ENCODE data around the gene DPM2. TPM values are rescaled to one million over a fixed set of nuclear protein-coding genes. Genes with fewer than 3 reads are reported as not detected.

Gene DPM2
- total and polyA plus RNA-seq, 2 experiments from 2014 or later: 36.6 to 92.4 TPM

- H2AFZ ChIP-seq: no peak overlapping the region
- H4K20me1 ChIP-seq (replicated peaks; ENCODE audit: insufficient read depth): 0 out of 2 replicates have a peak, but pooled peaks cover under 1% of the 10 kb centered on the region
- H3K27me3 ChIP-seq (ENCODE audit: insufficient read depth): no peaks in the 10 kb centered on the region
- no peak overlapping the region for H3K27ac ChIP-seq (ENCODE audit: low read depth)
- no peaks in the 10 kb centered on the region for H3K36me3 ChIP-seq (ENCODE audit: insufficient read depth)
- H3K4me3 ChIP-seq: no peak overlapping the region
- TF ChIP-seq CTCF (conservative IDR thresholded peaks at IDR 0.05; ENCODE audit: low read depth in 2 of 2) (no peak), CREB1 (CRISPR knock-in tag; IDR thresholded peaks at IDR 0.05; ENCODE audit: low read depth) (no peak), EZH2phosphoT487 (IDR thresholded peaks at IDR 0.05; ENCODE audit: unreplicated experiment) (no peak), ZNF114 (CRISPR knock-in tag; IDR thresholded peaks at IDR 0.05) (no peak), EZH2 (IDR thresholded peaks at IDR 0.05; ENCODE audit: low read depth, unreplicated experiment) (no peak), POLR2AphosphoS5 (IDR thresholded peaks at IDR 0.05; ENCODE audit: low read depth) (no peak), ZNF331 (CRISPR knock-in tag; IDR thresholded peaks at IDR 0.05; ENCODE audit: low read depth) (no peak), STAT1 (IDR thresholded peaks at IDR 0.05; ENCODE audit: unreplicated experiment) (no peak)
- no peaks in the 10 kb centered on the region; the same call in 2 of the 3 replicates for H3K9me3 Mint-ChIP-seq
- H3K9me2 ChIP-seq (ENCODE audit: insufficient read depth): no peaks in the 10 kb centered on the region
- H3F3A ChIP-seq (replicated peaks; ENCODE audit: low read depth): 0 out of 2 replicates have a peak, but pooled peaks cover 13% of the 10 kb centered on the region
- peak; percentile 15 for ATAC-seq
- peaks cover 19% of the 10 kb centered on the region for H3K4me1 Mint-ChIP-seq
- H3K4me1 ChIP-seq (ENCODE audit: insufficient read depth): peaks cover 21% of the 10 kb centered on the region
- no peak overlapping the region for H3K4me3 Mint-ChIP-seq
- H3K27me3 Mint-ChIP-seq (ENCODE audit: insufficient read depth, low read depth, poor library complexity): peaks cover 11% of the 10 kb centered on the region
- no peak overlapping the region for H3K27ac Mint-ChIP-seq
- H3K79me2 ChIP-seq (replicated peaks; ENCODE audit: insufficient read depth): no peaks in the 10 kb centered on the region
- DNase-seq (ENCODE audit: low spot score): no peak
- H3K36me3 Mint-ChIP-seq (ENCODE audit: low read depth): peaks cover 3% of the 10 kb centered on the region; the same call in 1 of the 3 replicates
- H3K4me2 ChIP-seq: no peak overlapping the region
Observed at GRCh38 chr9:127905788-127906191, 31.9 kb downstream of the DPM2 start.

- TF ChIP-seq, protein P1, sequence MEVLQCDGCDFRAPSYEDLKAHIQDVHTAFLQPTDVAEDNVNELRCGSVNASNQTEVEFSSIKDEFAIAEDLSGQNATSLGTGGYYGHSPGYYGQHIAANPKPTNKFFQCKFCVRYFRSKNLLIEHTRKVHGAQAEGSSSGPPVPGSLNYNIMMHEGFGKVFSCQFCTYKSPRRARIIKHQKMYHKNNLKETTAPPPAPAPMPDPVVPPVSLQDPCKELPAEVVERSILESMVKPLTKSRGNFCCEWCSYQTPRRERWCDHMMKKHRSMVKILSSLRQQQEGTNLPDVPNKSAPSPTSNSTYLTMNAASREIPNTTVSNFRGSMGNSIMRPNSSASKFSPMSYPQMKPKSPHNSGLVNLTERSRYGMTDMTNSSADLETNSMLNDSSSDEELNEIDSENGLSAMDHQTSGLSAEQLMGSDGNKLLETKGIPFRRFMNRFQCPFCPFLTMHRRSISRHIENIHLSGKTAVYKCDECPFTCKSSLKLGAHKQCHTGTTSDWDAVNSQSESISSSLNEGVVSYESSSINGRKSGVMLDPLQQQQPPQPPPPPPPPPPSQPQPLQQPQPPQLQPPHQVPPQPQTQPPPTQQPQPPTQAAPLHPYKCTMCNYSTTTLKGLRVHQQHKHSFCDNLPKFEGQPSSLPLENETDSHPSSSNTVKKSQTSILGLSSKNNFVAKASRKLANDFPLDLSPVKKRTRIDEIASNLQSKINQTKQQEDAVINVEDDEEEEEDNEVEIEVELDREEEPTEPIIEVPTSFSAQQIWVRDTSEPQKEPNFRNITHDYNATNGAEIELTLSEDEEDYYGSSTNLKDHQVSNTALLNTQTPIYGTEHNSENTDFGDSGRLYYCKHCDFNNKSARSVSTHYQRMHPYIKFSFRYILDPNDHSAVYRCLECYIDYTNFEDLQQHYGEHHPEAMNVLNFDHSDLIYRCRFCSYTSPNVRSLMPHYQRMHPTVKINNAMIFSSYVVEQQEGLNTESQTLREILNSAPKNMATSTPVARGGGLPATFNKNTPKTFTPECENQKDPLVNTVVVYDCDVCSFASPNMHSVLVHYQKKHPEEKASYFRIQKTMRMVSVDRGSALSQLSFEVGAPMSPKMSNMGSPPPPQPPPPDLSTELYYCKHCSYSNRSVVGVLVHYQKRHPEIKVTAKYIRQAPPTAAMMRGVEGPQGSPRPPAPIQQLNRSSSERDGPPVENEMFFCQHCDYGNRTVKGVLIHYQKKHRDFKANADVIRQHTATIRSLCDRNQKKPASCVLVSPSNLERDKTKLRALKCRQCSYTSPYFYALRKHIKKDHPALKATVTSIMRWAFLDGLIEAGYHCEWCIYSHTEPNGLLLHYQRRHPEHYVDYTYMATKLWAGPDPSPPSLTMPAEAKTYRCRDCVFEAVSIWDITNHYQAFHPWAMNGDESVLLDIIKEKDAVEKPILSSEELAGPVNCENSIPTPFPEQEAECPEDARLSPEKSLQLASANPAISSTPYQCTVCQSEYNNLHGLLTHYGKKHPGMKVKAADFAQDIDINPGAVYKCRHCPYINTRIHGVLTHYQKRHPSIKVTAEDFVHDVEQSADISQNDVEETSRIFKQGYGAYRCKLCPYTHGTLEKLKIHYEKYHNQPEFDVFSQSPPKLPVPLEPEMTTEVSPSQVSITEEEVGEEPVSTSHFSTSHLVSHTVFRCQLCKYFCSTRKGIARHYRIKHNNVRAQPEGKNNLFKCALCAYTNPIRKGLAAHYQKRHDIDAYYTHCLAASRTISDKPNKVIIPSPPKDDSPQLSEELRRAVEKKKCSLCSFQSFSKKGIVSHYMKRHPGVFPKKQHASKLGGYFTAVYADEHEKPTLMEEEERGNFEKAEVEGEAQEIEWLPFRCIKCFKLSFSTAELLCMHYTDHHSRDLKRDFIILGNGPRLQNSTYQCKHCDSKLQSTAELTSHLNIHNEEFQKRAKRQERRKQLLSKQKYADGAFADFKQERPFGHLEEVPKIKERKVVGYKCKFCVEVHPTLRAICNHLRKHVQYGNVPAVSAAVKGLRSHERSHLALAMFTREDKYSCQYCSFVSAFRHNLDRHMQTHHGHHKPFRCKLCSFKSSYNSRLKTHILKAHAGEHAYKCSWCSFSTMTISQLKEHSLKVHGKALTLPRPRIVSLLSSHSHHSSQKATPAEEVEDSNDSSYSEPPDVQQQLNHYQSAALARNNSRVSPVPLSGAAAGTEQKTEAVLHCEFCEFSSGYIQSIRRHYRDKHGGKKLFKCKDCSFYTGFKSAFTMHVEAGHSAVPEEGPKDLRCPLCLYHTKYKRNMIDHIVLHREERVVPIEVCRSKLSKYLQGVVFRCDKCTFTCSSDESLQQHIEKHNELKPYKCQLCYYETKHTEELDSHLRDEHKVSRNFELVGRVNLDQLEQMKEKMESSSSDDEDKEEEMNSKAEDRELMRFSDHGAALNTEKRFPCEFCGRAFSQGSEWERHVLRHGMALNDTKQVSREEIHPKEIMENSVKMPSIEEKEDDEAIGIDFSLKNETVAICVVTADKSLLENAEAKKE (CRISPR knock-in tag; IDR thresholded peaks at IDR 0.05): no peak
- TF ChIP-seq EZH2phosphoT487 (IDR thresholded peaks at IDR 0.05; ENCODE audit: unreplicated experiment) (no peak), ZNF114 (CRISPR knock-in tag; IDR thresholded peaks at IDR 0.05) (no peak), JUNB (IDR thresholded peaks at IDR 0.05; ENCODE audit: unreplicated experiment) (no peak), NANOG (IDR thresholded peaks at IDR 0.05; ENCODE audit: borderline replicate concordance) (no peak), CTCF (conservative IDR thresholded peaks at IDR 0.05; ENCODE audit: low read depth in 2 of 2) (no peak)
- H3K4me3 Mint-ChIP-seq: no peak overlapping the region
- peaks cover 11% of the 10 kb centered on the region for H3K27me3 Mint-ChIP-seq (ENCODE audit: insufficient read depth, low read depth, poor library complexity)
- no peaks in the 10 kb centered on the region for H3K27me3 ChIP-seq (ENCODE audit: insufficient read depth)
- no peak overlapping the region for H3K4me3 ChIP-seq
- no peaks in the 10 kb centered on the region for H3K79me2 ChIP-seq (replicated peaks; ENCODE audit: insufficient read depth)
- peaks cover 13% of the 10 kb centered on the region; the same call in 1 of the 2 replicates for H3F3A ChIP-seq (replicated peaks; ENCODE audit: low read depth)
- H3K27ac ChIP-seq (ENCODE audit: low read depth): no peak overlapping the region
- H3K9me3 Mint-ChIP-seq: no peaks in the 10 kb centered on the region
- no peaks in the 10 kb centered on the region for H3K9me2 ChIP-seq (ENCODE audit: insufficient read depth)
- no peak for DNase-seq (ENCODE audit: low spot score)
- H3K4me1 ChIP-seq (ENCODE audit: insufficient read depth): peaks cover 23% of the 10 kb centered on the region
- H3K4me1 Mint-ChIP-seq: peaks cover 19% of the 10 kb centered on the region
- no peaks in the 10 kb centered on the region for H4K20me1 ChIP-seq (replicated peaks; ENCODE audit: insufficient read depth)
- no peaks in the 10 kb centered on the region for H3K36me3 ChIP-seq (ENCODE audit: insufficient read depth)
- no peak for ATAC-seq
- no peaks in the 10 kb centered on the region for H3K36me3 Mint-ChIP-seq (ENCODE audit: low read depth)
- H3K27ac Mint-ChIP-seq: peak overlapping the region; percentile 35; the same call in 1 of the 2 replicates
- H3K4me2 ChIP-seq: peak overlapping the region; percentile 68; the same call in 1 of the 2 replicates
- no peak overlapping the region for H2AFZ ChIP-seq
Observed at GRCh38 chr9:127905004-127905728, 32.5 kb downstream of the DPM2 start.
